Astrocyte of the spinal cord (primary cell): ENCODE data around the gene OSBPL3.
A peak's percentile ranks its signal among the peaks of the same experiment; 100 is the strongest.

Source experiments
- DNase-seq: peaks from one replicate; pipeline ENCODE4 v3.0.0; 2011; ENCODE audit warnings: low read depth, low spot score
- H3K4me3 ChIP-seq: 2 replicates; pipeline ENCODE4 v1.5.1; 2011; ENCODE audit warnings: low read depth, mild to moderate bottlenecking, low read length, moderate library complexity
- in situ Hi-C: cut with HindIII; loops from 2 replicates; pipeline ENCODE4 v1.10.0; 2017; ENCODE audit warnings: low sequenced_read_pairs
- TF ChIP-seq, protein P1 (sequence below): IDR thresholded peaks from 2 replicates; pipeline ENCODE4 v1.5.1; 2012; ENCODE audit warnings: low read depth, mild to moderate bottlenecking, low read length, inconsistent platforms

Gene OSBPL3

DNA sequence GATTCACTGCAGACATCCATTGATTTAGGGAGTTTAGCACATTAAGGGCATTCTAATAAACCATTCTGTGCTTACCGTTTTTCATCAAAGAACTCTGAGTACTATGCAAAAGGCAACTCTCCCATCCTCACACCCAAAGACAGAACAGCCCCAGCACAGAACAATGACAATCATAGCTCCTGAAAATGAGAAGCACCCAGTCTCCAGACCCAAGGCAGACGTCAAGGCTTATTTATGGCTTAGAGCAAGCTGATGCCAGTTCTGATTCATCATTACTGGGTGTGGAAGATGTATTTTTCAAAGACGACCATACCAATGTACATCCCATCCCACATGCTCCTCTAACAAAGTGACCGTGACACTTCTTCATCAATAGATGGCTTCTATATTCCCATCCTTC lies 67.6 kb downstream of the OSBPL3 start:
- TF ChIP-seq, protein P1, sequence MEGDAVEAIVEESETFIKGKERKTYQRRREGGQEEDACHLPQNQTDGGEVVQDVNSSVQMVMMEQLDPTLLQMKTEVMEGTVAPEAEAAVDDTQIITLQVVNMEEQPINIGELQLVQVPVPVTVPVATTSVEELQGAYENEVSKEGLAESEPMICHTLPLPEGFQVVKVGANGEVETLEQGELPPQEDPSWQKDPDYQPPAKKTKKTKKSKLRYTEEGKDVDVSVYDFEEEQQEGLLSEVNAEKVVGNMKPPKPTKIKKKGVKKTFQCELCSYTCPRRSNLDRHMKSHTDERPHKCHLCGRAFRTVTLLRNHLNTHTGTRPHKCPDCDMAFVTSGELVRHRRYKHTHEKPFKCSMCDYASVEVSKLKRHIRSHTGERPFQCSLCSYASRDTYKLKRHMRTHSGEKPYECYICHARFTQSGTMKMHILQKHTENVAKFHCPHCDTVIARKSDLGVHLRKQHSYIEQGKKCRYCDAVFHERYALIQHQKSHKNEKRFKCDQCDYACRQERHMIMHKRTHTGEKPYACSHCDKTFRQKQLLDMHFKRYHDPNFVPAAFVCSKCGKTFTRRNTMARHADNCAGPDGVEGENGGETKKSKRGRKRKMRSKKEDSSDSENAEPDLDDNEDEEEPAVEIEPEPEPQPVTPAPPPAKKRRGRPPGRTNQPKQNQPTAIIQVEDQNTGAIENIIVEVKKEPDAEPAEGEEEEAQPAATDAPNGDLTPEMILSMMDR = no peak
- in situ Hi-C loops = no loop called here
- no peak for DNase-seq
- H3K4me3 ChIP-seq = no peak overlapping the region

DNA sequence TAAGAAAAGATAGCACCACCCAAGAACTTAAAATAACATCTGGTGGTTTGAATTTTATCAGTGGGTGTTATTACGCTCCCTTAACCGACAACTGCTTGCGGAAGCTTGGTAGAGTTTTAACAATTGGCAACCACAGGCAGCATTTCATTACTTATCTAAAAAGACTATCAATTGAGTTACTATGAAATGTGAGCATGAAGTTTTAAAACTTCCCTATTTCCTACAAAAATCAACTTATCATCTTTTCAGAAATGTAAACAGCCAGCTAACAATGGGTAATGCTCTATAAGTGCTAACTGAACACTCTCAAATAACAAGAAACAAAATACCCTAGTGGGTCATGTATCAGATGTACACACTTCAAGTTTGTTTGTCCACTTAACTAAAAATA lies 68.8 kb downstream of the OSBPL3 start:
- no peak for DNase-seq
- TF ChIP-seq, protein P1 = no peak
- H3K4me3 ChIP-seq = no peak overlapping the region
- in situ Hi-C loops = no loop called here

DNA sequence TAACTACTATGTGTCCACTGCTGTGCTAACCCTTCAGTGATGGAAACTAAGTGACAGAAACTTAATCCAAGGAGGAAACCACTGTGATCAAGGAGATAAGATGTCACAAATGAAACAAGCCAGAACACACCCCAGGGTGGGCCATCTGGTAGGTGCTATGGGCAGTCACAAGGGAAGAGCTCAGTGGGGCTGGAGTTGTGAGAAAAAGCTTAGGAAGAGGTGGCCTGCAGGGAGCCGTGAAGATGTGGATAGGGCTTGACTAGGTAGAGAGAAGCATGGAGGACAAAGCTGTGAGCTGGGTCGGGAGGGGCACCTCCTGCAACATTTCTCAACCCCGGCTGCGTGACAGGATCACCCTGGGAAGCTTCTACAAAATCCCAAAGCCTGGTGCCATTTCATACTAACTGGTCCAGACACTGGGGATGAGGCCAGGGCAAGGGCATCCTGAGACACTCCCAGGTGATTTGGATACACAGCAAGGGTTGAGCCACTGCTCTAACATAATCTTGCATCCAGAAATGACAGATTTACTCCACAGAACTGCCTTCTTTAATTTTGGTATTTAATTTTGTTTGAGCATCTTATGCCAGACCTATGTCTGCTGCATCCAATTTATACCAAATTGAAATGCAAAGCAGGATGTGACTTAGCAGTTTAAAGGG lies 69.3 kb downstream of the OSBPL3 start:
- TF ChIP-seq, protein P1 = no peak
- H3K4me3 ChIP-seq = no peak overlapping the region
- in situ Hi-C loops = no loop called here

DNA sequence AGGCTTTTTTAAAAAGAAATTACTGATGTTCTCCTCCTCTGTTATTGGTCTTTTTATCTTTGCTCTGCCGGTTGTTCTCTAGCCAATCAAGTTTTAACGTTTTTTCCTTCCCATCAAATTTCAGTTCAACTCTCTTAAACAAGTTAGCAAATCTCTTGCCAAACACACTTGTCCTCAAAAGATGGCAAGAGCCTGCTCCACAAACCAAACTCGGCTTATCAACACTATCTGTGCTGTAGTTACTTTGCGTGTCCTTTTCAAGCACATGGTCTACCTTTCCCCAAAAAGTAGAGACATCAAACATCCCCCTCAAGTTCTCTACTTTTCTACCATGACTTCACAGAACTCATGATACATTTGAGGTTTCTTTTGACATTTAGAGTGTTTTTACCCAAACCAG lies 71.3 kb downstream of the OSBPL3 start:
- TF ChIP-seq, protein P1 = no peak
- DNase-seq = no peak
- in situ Hi-C loops = no loop called here
- H3K4me3 ChIP-seq = no peak overlapping the region

More for the DNA sequence above, 69.3 kb downstream of the OSBPL3 start:
- DNase-seq = no peak

DNA sequence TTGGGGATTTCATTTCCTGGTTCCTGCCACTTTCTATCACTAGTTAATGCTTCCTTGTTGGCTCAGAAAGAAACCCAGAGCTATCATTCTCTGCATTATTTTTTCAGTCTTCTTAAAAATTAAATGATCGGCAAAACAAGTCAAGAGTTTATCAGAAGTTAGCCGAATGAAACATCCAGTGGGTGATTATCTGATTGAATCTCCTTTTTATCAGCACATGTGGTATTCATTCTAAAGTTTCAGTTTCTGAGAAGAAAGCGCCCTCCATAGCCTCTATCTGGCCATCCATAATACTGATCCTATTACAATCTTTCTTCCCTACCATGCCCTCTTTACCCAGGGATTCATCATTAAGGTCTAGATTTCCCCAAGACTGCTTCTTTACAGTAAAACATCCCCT lies 71.8 kb downstream of the OSBPL3 start:
- DNase-seq = no peak
- TF ChIP-seq, protein P1 = no peak
- H3K4me3 ChIP-seq = no peak overlapping the region
- in situ Hi-C loops = no loop called here

DNA sequence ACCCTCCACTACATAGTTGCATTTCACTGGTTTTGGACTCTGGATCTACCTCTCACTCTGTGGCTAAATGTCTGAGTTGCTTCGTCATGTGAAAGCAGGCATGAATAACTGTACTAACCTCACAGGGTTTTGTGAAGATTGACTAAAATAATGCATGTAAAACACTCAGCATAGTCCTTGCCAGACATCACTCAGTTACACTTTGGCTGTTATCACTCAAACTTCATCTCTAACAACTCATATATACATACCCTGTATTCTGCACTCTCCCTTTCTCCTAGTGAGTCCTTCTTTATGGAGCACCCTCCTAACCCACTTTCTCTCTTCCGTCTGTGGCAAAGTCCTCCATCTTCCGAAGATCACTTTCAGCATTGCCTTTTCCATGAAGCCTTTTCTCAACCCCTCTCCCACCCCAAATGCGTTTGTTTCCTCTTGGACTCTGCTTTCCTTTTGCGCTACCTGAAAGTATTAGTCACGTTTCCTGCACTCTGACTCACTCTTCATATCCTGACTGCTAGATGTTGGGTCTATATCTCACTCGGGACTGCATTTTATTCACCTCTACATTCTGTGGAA lies 72.6 kb downstream of the OSBPL3 start:
- TF ChIP-seq, protein P1 = no peak
- peak; percentile 63 for DNase-seq
- H3K4me3 ChIP-seq = no peak overlapping the region
- in situ Hi-C loops = no loop called here
